GM19324 (cell line): ENCODE measurements around the gene PIM3.
"Not testable (repeated sequence)": the region's sequence is repeated elsewhere in the genome, so short reads cannot be mapped to it uniquely, and the experiment has no call there.

Experiments
- ATAC-seq: cut with Tn5 transposase; IDR thresholded peaks from one replicate; pipeline ENCODE4 v1.9.1; 2021; ENCODE audit warnings: mild to moderate bottlenecking, moderate library complexity; ENCODE audit not compliant: unreplicated experiment, low FRiP score

Gene PIM3

GRCh38 chr22:49981799-49982198 lies 21.2 kb downstream of the PIM3 start:
- not testable (repeated sequence) for ATAC-seq

GRCh38 chr22:49983148-49984042 lies 22.8 kb downstream of the PIM3 start:
- no peak for ATAC-seq

GRCh38 chr22:49986325-49986724 lies 25.8 kb downstream of the PIM3 start:
- no peak for ATAC-seq

GRCh38 chr22:49989826-49990225 lies 29.3 kb downstream of the PIM3 start:
- ATAC-seq = not testable (repeated sequence)

- no peak for ATAC-seq
Measured at GRCh38 chr22:49991167-49991566, 30.6 kb downstream of the PIM3 start.

GRCh38 chr22:49991907-49992533 lies 31.4 kb downstream of the PIM3 start:
- ATAC-seq = no peak

- ATAC-seq = no peak
Measured at GRCh38 chr22:49992921-49993648, 32.5 kb downstream of the PIM3 start.

GRCh38 chr22:49993649-49994360 lies 33.2 kb downstream of the PIM3 start:
- ATAC-seq = no peak

GRCh38 chr22:49994361-49995040 lies 33.9 kb downstream of the PIM3 start:
- ATAC-seq = no peak

- no peak for ATAC-seq
Measured at GRCh38 chr22:49995041-49995360, 34.4 kb downstream of the PIM3 start.

- no peak for ATAC-seq
Measured at GRCh38 chr22:49995361-49996118, 35.0 kb downstream of the PIM3 start.

- ATAC-seq = no peak
Measured at GRCh38 chr22:49996119-49996517, 35.5 kb downstream of the PIM3 start.

- ATAC-seq = no peak
Measured at GRCh38 chr22:49996518-49997250, 36.1 kb downstream of the PIM3 start.

GRCh38 chr22:49997251-49997599 lies 36.7 kb downstream of the PIM3 start:
- no peak for ATAC-seq

GRCh38 chr22:49997932-49998717 lies 37.6 kb downstream of the PIM3 start:
- no peak for ATAC-seq

GRCh38 chr22:49998718-49999062 lies 38.1 kb downstream of the PIM3 start:
- no peak for ATAC-seq

GRCh38 chr22:49999063-49999945 lies 38.7 kb downstream of the PIM3 start:
- no peak for ATAC-seq
